OCI-LY1 (cell line): Measurements from ENCODE around the gene RAI14.

ENCODE experiments used
- CTCF ChIP-seq: fragments of 200-600 bp; sonication (generic), shearing (Covaris generic); IDR thresholded peaks from 2 replicates; pipeline ENCODE4 v1.5.1; 2017; ENCODE audit warnings: mild to moderate bottlenecking, antibody characterized with exemption, low read length, moderate library complexity, mixed read lengths
- EZH2 ChIP-seq: fragments of 200-600 bp; sonication (generic), shearing (Covaris generic); IDR thresholded peaks from 2 replicates; pipeline ENCODE4 v1.8.0; 2017; ENCODE audit warnings: borderline replicate concordance, mixed run types, mild to moderate bottlenecking, antibody characterized with exemption, low read length, moderate library complexity, mixed read lengths

GRCh38 chr5:34697308-34698108, 41.4 kb downstream of the RAI14 start:
- TF ChIP-seq CTCF = no peak
- TF ChIP-seq EZH2 = no peak
